HG03095 (cell line): ENCODE data around the gene DIS3L2.
A peak's percentile ranks its signal among the peaks of the same experiment; 100 is the strongest.
"Not testable (repeated sequence)": the region's sequence is repeated elsewhere in the genome, so short reads cannot be mapped to it uniquely, and the experiment has no call there.

ENCODE experiments used
- ATAC-seq: cut with Tn5 transposase; IDR thresholded peaks from one replicate; pipeline ENCODE4 v1.9.1; 2021; ENCODE audit warnings: moderate library complexity; ENCODE audit not compliant: unreplicated experiment

The DIS3L2 gene

GRCh38 chr2:232288489-232289030, 327.0 kb downstream of the DIS3L2 start:
- ATAC-seq: no peak

DNA sequence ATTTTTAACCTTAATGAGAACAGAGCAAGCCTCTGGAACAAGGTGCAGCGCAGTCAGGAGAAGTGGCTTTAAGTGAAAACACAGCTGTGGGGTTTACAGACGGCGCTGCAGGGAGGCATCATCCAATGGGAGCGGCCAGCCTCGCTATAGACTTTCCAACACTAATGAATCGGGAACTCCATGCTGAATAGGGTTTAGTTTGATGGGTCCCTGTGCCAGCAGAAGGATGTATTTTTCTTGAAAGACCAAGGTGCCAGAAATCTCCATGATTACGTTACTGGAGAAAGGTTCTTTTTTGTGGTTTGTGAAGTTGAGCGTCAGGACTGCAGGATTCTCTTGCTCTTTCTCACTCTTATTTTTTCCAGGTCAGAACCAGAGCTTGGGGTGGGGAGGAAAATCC, 329.2 kb downstream of the DIS3L2 start:
- no peak for ATAC-seq

- no peak for ATAC-seq
These were observed 329.8 kb downstream of the DIS3L2 start for GRCh38 chr2:232291343-232291742.

- ATAC-seq: no peak
These were observed 331.1 kb downstream of the DIS3L2 start for GRCh38 chr2:232292395-232293154.

DNA sequence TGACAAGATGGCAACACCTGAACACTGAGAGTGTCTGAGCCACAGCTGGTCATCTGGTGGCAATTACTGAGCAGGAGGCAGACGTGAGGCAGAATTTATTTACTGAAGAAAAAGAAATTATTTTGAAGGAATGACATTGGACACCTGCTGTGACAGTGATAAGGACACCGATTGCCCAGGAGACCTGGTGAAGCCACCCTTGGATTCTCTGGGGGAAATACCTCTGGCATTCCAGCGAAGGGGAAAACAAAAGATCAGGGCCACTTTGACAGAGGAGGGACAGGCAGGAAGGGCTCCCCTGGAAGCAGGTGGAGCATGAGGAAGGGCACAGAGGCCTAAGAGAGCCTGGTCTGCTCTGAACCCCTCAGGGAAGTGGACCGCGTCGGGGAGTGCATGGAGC, 331.7 kb downstream of the DIS3L2 start:
- no peak for ATAC-seq

DNA sequence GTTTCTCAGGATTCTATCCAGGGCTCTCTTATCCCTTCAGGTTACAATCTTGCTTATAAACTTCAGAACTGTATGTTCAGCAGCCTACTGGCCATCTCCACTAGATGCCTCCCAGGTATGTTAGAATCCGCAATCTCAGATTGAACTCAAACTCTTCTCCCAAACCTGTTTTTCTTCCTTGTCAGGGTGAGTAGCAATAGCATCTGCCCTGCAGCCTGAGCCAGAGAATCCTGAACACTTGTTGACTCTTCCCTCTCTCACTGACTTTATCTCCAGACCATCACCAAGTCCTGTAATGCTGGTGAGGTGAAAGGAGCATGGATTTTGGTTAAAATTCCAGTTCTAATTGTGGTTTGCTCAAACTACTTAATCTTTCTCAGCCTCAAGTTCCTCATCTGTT, 334.5 kb downstream of the DIS3L2 start:
- no peak for ATAC-seq

- no peak for ATAC-seq
These were observed 335.4 kb downstream of the DIS3L2 start for GRCh38 chr2:232296776-232297525.

- ATAC-seq: no peak
These were observed 337.6 kb downstream of the DIS3L2 start for GRCh38 chr2:232299084-232299483.

- no peak for ATAC-seq
These were observed 338.6 kb downstream of the DIS3L2 start for GRCh38 chr2:232299927-232300674.

DNA sequence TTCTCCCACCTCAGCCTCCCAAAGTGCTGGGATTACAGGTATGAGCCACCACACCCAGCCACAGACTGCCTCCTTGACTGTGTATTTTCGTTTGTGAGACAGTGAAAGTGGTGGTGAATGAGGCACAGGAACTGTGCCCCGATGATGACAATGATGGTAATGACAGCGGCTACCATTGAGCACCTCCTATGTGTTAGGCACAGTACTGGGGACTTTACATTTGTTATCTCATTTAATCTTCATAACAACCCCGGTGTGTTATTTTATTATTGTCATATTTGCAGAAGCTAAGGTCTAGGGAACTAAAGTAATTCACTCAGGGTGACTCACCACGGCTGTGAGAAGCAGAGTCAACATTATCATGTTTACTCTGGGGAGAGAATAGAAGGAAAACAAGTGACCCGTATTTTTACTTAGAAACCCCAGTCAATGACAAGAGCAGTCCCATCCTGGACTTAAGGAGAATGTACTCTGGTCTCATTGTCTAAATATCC, 339.4 kb downstream of the DIS3L2 start:
- ATAC-seq: no peak

- ATAC-seq: no peak
These were observed 342.7 kb downstream of the DIS3L2 start for GRCh38 chr2:232304236-232304635.

- no peak for ATAC-seq
These were observed 345.3 kb downstream of the DIS3L2 start for GRCh38 chr2:232306741-232307305.

- ATAC-seq: no peak
These were observed 346.3 kb downstream of the DIS3L2 start for GRCh38 chr2:232307854-232308253.

DNA sequence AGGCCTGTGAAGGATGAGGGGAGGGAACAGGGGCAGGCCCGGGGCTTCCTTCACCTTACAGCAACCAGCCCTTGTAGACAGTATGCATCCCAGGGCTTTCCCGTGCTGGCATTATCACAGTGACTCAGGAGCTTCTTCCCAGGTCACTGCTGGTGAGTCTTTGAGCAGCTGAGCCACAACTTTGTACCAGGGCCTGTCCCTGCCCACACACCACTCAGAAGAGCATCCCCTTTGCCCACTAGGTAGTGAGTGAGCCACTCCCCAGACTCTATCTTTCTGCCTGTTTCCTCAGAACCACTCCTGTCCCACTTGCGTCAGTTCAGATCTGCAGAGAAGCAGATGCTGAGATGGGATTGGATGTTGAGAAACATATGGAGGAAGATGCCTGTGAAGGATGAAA, 347.5 kb downstream of the DIS3L2 start:
- no peak for ATAC-seq

GRCh38 chr2:232309592-232309991, 348.1 kb downstream of the DIS3L2 start:
- no peak for ATAC-seq

GRCh38 chr2:232310121-232310520, 348.6 kb downstream of the DIS3L2 start:
- ATAC-seq: no peak

DNA sequence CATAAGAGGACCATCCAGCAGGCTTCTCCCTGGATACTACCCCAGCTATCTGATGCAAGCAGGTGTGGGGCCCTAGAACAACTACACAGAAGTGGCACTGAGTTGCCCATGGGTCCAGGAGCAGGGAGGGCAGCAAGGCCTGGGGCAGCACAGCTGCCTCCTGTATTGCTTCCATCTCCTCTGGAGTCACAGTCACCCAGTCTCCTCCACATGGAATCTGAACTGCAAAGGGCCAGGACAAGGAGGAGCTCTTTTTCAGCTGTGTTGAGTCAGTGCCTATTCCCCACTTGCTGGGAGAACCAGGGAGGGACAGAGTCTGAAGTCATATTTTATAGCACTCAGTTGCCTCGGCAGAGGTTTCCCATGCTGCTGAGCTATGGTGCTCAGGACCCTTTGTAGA, 349.2 kb downstream of the DIS3L2 start:
- no peak for ATAC-seq

- ATAC-seq: not testable (repeated sequence)
These were observed 352.1 kb downstream of the DIS3L2 start for GRCh38 chr2:232313645-232314044.

DNA sequence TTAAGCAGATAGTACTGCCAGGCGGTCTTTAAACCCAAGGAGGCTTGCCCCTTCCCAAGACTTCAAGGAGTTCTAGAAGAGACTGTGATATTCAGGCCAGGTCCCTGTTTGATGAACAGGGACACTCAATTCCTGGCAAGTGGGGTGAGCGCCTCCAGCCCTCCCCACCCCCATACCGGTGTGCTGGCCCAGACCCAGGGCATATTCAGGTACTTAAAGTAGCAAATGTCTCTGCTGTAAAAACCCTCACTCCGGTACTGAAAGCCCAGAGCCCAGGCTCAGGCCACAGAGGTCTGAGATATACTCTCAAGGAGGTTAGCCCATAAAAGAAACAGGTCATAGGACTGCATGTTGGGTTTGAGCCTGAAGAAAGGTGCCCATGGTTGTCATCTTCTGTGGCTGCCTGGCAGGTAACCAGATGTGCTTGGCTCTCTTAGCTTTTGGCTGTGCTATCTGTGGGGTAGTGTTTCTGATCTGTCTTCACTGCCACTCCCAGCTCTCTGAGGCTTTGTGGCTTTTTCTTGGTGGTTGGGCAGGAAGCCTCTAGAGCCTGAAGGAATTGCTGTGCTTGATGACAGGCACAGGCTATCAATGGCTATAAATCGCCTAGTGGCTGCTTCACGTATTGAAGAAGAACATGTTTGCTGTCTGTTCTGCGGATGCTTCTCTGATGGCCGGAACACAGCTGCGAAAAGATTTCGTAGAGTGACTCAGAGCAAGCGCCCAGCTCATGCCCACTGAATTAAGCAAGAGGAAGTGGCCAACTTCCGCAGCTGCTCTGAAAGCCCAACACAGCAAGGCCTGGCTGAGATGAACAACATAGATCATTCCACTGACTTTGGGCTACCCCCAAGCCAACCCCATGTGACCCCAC, 353.8 kb downstream of the DIS3L2 start:
- ATAC-seq: peak; percentile 87

DNA sequence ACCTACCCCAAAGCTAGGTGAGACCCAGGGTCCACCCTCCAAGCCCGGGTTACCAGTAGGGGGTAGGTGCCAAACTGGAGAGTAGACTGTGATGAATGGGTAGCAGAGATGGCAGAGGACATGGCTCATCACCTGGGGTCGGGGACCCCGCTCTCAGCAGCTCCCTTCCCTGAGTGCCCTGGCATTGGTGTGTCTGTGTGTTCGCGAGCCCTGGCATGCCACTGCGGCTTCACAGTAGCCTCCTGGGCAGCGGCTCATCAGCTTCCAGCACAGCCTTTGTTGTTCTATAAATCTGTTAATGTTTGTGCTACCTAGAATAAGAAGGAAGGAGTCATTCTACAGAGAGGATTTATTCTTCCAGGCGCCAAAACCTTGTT, 354.4 kb downstream of the DIS3L2 start:
- no peak for ATAC-seq
